Activated T-cell treated with anti-CD3 and anti-CD28 coated beads, Interleukin-2, amount 50 U/mL, for 72 hours (primary cell): ENCODE data around the gene TMEM130. TPM values are rescaled to one million over a fixed set of nuclear protein-coding genes. Genes with fewer than 3 reads are reported as not detected.
A peak's percentile ranks its signal among the peaks of the same experiment; 100 is the strongest.

Experiments used
- ATAC-seq, 2 donors: fragments of 150-1000 bp; cut with Tn5 transposase; replicated peaks in 1 of 2; 2 replicates each; pipeline ENCODE4 v1.10.0; 2021; ENCODE audit warnings: moderate library complexity in 2 of 2, mild to moderate bottlenecking in 1 of 2
- DNase-seq, 2 donors: peaks; one replicate each; pipeline ENCODE4 v3.0.0; 2021 to 2022; ENCODE audit warnings: mixed read lengths in 1 of 2
- H3K27ac Mint-ChIP-seq: one replicate; pipeline ENCODE4 v1.8.0; 2022; ENCODE audit warnings: mild to moderate bottlenecking, moderate library complexity, mixed read lengths
- H3K27me3 Mint-ChIP-seq: one replicate; pipeline ENCODE4 v1.8.0; 2022; ENCODE audit warnings: low read depth, mixed read lengths
- H3K36me3 Mint-ChIP-seq, 2 donors: one replicate each; pipeline ENCODE4 v1.8.0; 2022; ENCODE audit warnings: mixed read lengths in 2 of 2, mild to moderate bottlenecking in 1 of 2; ENCODE audit not compliant: insufficient read depth in 2 of 2
- H3K4me1 Mint-ChIP-seq: one replicate; pipeline ENCODE4 v1.8.0; 2022; ENCODE audit warnings: low read depth, mixed read lengths
- H3K4me3 Mint-ChIP-seq, 2 donors: one replicate each; pipeline ENCODE4 v1.8.0; 2022; ENCODE audit warnings: mild to moderate bottlenecking in 2 of 2, mixed read lengths in 2 of 2, moderate library complexity in 2 of 2
- H3K9me3 Mint-ChIP-seq, 2 donors: one replicate each; pipeline ENCODE4 v1.8.0; 2022; ENCODE audit warnings: mixed read lengths in 2 of 2
- total RNA-seq, 2 donors: library from RNA; stranded (reverse); gene quantifications; one replicate each; pipeline ENCODE4 v1.2.3, GENCODE V29; 2022

The TMEM130 gene
- total RNA-seq, 2 donors from 2014 or later, result 0.35 to 2.0 TPM

- H3K4me1 Mint-ChIP-seq, result no peaks in the 10 kb centered on the region
Measured at GRCh38 chr7:98807068-98808048, 62.5 kb downstream of the TMEM130 start.

GRCh38 chr7:98805956-98806838, 63.6 kb downstream of the TMEM130 start:
- no peak overlapping the region for H3K27ac Mint-ChIP-seq
- no peak for DNase-seq
- H3K9me3 Mint-ChIP-seq, result peaks cover 0 to 5% of the 10 kb centered on the region in 2 donors
- H3K4me3 Mint-ChIP-seq, result no peak overlapping the region
- no peak for ATAC-seq
- H3K36me3 Mint-ChIP-seq, result peaks cover 0 to 2% of the 10 kb centered on the region in 2 donors
- peaks cover 5% of the 10 kb centered on the region for H3K27me3 Mint-ChIP-seq
- H3K4me1 Mint-ChIP-seq, result no peaks in the 10 kb centered on the region

More at GRCh38 chr7:98807068-98808048, 62.5 kb downstream of the TMEM130 start:
- Mint-ChIP-seq H3K4me3 (no peak overlapping the region), H3K27ac (no peak overlapping the region), H3K9me3 (peaks cover 0 to 6% of the 10 kb centered on the region in 2 donors), H3K27me3 (peaks cover 3% of the 10 kb centered on the region), H3K36me3 (peaks cover 0 to 6% of the 10 kb centered on the region in 2 donors)
- DNase-seq, result no peak
- no peak for ATAC-seq

- DNase-seq (no peak), ATAC-seq (no peak)
- peaks cover 1 to 7% of the 10 kb centered on the region in 2 donors for H3K9me3 Mint-ChIP-seq
- no peak overlapping the region for H3K4me3 Mint-ChIP-seq
- H3K27me3 Mint-ChIP-seq, result peaks cover 5% of the 10 kb centered on the region
- H3K36me3 Mint-ChIP-seq, result peaks cover 0 to 5% of the 10 kb centered on the region in 2 donors
- H3K27ac Mint-ChIP-seq, result no peak overlapping the region
- H3K4me1 Mint-ChIP-seq, result no peaks in the 10 kb centered on the region
Measured at GRCh38 chr7:98802781-98803110, 67.1 kb downstream of the TMEM130 start.

- Mint-ChIP-seq H3K4me1 (no peaks in the 10 kb centered on the region), H3K27me3 (peaks cover 5% of the 10 kb centered on the region), H3K27ac (no peak overlapping the region), H3K9me3 (peaks cover 1 to 7% of the 10 kb centered on the region in 2 donors), H3K36me3 (peaks cover 0 to 5% of the 10 kb centered on the region in 2 donors), H3K4me3 (no peak overlapping the region)
- peak; percentile 78 to 81 for ATAC-seq
- DNase-seq, result peak; percentile 34 to 44
Measured at GRCh38 chr7:98802088-98802780, 67.6 kb downstream of the TMEM130 start.

GRCh38 chr7:98800996-98801395, 68.8 kb downstream of the TMEM130 start:
- no peak overlapping the region for H3K27ac Mint-ChIP-seq
- peaks cover 6% of the 10 kb centered on the region for H3K4me1 Mint-ChIP-seq
- no peak for DNase-seq
- H3K4me3 Mint-ChIP-seq, result no peak overlapping the region
- peaks cover 5% of the 10 kb centered on the region for H3K27me3 Mint-ChIP-seq
- H3K9me3 Mint-ChIP-seq, result peaks cover 1 to 5% of the 10 kb centered on the region in 2 donors
- H3K36me3 Mint-ChIP-seq, result peaks cover 0 to 5% of the 10 kb centered on the region in 2 donors
- ATAC-seq, result no peak

GRCh38 chr7:98797150-98797549, 72.7 kb downstream of the TMEM130 start:
- H3K27ac Mint-ChIP-seq, result no peak overlapping the region
- no peak for ATAC-seq
- H3K9me3 Mint-ChIP-seq, result peaks cover 5% of the 10 kb centered on the region in 2 donors
- peaks cover 5% of the 10 kb centered on the region for H3K27me3 Mint-ChIP-seq
- H3K4me3 Mint-ChIP-seq, result no peak overlapping the region
- peaks cover 11% of the 10 kb centered on the region for H3K4me1 Mint-ChIP-seq
- no peak for DNase-seq
- H3K36me3 Mint-ChIP-seq, result peaks cover 1 to 5% of the 10 kb centered on the region in 2 donors

Other genes with a start within 250 kb of the TMEM130 start
- 10 to 100 TPM; 59.3 to 63.1 TPM for gene TRRAP, start 8.5 kb upstream of the TMEM130 start, total RNA-seq